Bladder microvascular endothelial cell (primary cell): Measurements from ENCODE around the gene ACTL8. TPM values are rescaled to one million over a fixed set of nuclear protein-coding genes. Genes with fewer than 3 reads are reported as not detected.

Source experiments
- total RNA-seq: library from RNA; depleted of rRNA; stranded (reverse); fragments of >200 nt; gene quantifications from 2 replicates; pipeline ENCODE4 v1.2.3, GENCODE V29; 2014

ACTL8 gene, protein sequence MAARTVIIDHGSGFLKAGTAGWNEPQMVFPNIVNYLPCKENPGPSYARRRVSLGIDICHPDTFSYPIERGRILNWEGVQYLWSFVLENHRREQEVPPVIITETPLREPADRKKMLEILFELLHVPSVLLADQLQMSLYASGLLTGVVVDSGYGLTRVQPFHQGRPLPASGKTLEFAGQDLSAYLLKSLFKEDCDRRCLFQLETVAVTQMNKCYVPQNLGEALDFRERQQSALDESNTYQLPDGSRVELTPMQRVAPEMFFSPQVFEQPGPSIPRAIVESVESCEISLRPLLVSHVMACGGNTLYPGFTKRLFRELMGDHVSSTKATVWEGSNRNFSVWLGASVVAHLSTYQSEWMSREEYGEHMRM
- not detected in 2 replicates for total RNA-seq

DNA sequence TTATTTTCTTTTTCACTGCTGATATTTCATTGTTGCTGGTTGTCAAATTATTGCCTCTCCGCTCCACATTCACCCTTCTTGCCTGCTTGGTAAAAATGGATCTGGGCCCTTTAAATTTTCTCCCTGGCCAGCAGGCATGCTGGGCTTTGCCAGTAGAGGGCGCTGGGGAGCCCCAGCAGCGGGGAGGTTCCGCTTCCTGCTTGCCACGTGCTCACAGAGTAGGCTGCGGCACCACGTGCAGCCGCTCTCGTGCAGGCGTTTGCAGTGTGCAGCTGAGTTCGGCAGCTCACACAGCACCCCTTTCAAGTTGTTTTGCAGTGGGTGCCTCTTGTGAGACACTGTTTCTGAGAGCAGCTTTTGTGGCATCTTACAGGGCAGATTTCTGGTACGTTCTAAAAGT, at the start of gene ACTL8:
TSS of gene ACTL8 (plus strand) at position 214 of the 400 bp plus-strand sequence. CDS start 67,676 bp downstream, outside the sequence.

Other genes starting within 250 kb of the ACTL8 start
- 0.32 and 1.2 TPM in 2 replicates for gene ARHGEF10L, start 215.6 kb upstream of the ACTL8 start, total RNA-seq